CD4-positive, alpha-beta T cell treated with Interferon gamma for 1 hour (primary cell): Measurements from ENCODE around the gene DET1.
"Not testable (repeated sequence)": the region's sequence is repeated elsewhere in the genome, so short reads cannot be mapped to it uniquely, and the experiment has no call there.

Experiments
- DNase-seq: peaks from one replicate; pipeline ENCODE4 v3.0.0-alpha.2; 2020

Gene DET1

GRCh38 chr15:88539441-88539840 lies 7.0 kb downstream of the DET1 start:
- DNase-seq: no peak

GRCh38 chr15:88538972-88539371 lies 7.5 kb downstream of the DET1 start:
- DNase-seq: no peak

GRCh38 chr15:88537591-88538317 lies 8.7 kb downstream of the DET1 start:
- DNase-seq: no peak

- DNase-seq: no peak
Measured at GRCh38 chr15:88535607-88536313, 10.7 kb downstream of the DET1 start.

GRCh38 chr15:88535100-88535499 lies 11.4 kb downstream of the DET1 start:
- no peak for DNase-seq

GRCh38 chr15:88533376-88533775 lies 13.1 kb downstream of the DET1 start:
- no peak for DNase-seq

GRCh38 chr15:88529021-88529630 lies 17.4 kb downstream of the DET1 start:
- no peak for DNase-seq

- DNase-seq: no peak
Measured at GRCh38 chr15:88526247-88526879, 20.1 kb downstream of the DET1 start.

- no peak for DNase-seq
Measured at GRCh38 chr15:88525418-88525817, 21.1 kb downstream of the DET1 start.

GRCh38 chr15:88524094-88524493 lies 22.4 kb downstream of the DET1 start:
- DNase-seq: not testable (repeated sequence)

GRCh38 chr15:88518903-88519302 lies 27.6 kb downstream of the DET1 start:
- no peak for DNase-seq

- no peak for DNase-seq
Measured at GRCh38 chr15:88513195-88513594, 33.3 kb downstream of the DET1 start.

- no peak for DNase-seq
Measured at GRCh38 chr15:88512601-88513000, 33.9 kb downstream of the DET1 start.

- DNase-seq: no peak
Measured at GRCh38 chr15:88512078-88512477, 34.4 kb downstream of the DET1 start.

GRCh38 chr15:88511161-88511560 lies 35.3 kb downstream of the DET1 start:
- no peak for DNase-seq

- DNase-seq: no peak
Measured at GRCh38 chr15:88509964-88510363, 36.5 kb downstream of the DET1 start.

- DNase-seq: no peak
Measured at GRCh38 chr15:88509321-88509720, 37.2 kb downstream of the DET1 start.

GRCh38 chr15:88506628-88507027 lies 39.9 kb downstream of the DET1 start:
- DNase-seq: no peak

GRCh38 chr15:88505721-88506120 lies 40.8 kb downstream of the DET1 start:
- DNase-seq: no peak

GRCh38 chr15:88504445-88504844 lies 42.0 kb downstream of the DET1 start:
- DNase-seq: no peak

GRCh38 chr15:88498996-88499395 lies 47.5 kb downstream of the DET1 start:
- no peak for DNase-seq

- no peak for DNase-seq
Measured at GRCh38 chr15:88497109-88497765, 49.2 kb downstream of the DET1 start.

- DNase-seq: no peak
Measured at GRCh38 chr15:88493844-88494243, 52.6 kb downstream of the DET1 start.
